NCI-H1694 (cell line): ENCODE data around the gene FSIP1.

Experiments used
- DNase-seq: peaks from one replicate; lab custom pipeline; 2025; lab: John Stamatoyannopoulos, UW

Gene FSIP1

DNA sequence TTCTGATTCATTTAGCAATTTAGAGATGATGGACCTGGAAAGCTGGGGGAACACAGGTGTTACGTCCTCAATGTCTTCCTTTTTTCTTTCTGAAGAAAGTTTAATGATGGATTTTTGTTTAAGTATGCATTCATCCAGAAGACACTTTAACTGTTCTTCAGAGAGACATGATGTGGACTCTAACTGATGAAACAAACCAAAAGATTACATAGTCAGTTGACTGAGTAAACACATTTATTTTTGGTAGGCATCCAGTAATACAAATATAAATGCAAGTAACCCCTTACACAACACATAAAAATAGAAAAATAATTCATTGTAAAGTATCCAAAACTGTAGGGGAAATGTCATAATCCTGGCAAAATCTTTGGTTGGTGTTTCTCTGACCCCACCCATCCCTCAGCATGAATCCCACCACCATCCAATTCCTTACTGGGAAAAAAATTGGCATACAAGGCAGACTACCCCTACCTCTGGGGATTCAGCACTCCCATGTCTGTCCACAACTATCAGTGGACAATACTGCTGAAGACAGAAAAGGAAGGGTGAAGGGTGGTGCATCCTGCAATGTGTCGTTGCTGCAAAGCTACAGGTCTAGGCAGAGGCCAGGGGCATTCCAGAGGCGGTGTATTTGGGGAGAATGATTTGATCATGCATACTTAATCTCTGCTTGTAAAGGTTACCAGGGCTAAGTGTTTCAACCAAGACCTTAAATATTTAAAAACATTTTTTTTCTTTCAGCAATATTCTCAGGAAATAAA, 164.4 kb downstream of the FSIP1 start:
- DNase-seq: no peak

DNA sequence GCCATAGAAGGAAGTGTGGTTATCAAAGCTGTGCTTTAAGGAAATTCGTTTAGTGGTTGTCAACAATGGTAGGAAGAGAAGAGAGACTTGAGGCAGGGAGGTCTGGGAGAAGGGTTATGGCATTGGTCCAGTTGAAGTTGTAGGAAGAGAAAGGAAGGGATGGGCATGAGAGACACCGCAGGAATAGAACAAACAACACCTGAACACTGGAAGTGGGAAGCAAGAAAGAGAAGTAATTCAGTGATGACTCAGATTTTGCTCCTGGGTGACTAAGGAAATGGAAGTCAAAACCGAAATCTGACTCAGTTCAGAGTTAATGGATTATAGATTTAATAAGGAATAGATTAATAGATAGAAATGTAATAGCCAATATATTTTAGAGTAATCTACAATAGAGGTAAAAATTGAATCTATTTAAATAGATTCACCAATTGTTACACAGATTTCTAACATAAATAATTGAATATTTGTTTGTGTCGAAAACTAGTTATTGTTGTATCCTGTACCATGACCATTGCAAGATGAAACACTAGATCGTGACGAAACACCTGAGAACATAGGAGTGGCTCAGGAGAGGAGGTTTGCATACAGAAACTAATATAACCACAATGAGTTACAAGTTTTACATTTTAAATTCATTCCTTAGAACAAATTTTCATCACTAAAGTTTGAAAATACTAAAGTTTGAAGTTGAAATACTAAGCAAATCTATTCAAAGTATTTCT, 165.7 kb downstream of the FSIP1 start:
- no peak for DNase-seq

DNA sequence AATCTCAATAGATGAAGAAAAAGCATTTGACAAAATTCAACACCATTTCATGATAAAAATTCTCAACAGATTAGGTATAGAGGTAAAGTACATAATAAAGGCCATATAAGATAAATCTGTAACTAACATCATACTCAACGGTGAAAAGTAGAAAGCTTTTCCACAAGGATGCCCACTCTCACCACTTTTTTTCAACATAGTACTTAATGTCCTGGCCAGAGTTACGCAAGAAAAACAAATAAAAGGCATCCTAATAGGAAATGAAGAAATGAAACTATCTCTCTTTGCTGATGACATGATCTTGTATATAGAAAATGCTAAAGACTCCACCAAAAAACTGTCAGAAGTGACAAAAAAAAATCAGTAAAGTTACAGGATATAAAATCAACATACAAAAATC, 168.8 kb downstream of the FSIP1 start:
- no peak for DNase-seq

DNA sequence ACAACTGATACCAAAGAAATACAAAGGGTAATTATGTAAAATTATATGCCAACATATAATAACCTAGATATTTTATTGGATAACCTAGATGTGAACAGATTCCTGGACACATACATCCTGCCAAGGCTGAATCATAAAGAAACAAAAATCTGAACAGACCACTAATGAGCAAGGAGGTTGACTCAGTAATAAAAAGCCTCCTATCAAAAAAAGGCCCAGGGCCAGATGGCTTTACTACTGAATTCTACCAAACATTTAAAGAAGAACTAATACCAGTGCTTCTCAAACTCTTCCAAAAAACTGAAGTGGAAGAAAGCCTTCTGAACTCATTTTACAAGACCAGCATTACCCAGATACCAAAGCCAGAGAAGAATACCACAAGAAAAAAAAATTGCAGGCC, 169.4 kb downstream of the FSIP1 start:
- DNase-seq: no peak

DNA sequence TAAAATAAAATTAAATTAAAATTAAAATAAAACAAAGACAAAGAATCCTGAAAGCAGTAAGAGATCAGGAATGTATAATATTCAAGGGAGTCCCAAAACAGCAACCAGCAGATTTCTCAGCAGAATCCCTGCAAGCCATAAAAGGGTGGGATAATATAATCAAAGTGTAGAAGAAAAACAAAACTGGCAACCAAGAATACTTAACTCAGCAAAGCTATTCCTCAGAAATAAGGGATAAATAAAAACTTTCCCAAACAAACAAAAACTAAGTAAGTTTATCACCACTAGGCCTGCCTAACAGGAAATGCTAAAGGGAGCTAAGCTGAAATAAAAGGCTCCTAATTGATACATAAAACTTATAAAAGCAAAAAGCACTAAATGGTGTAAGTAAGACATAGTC, 172.0 kb downstream of the FSIP1 start:
- DNase-seq: no peak

DNA sequence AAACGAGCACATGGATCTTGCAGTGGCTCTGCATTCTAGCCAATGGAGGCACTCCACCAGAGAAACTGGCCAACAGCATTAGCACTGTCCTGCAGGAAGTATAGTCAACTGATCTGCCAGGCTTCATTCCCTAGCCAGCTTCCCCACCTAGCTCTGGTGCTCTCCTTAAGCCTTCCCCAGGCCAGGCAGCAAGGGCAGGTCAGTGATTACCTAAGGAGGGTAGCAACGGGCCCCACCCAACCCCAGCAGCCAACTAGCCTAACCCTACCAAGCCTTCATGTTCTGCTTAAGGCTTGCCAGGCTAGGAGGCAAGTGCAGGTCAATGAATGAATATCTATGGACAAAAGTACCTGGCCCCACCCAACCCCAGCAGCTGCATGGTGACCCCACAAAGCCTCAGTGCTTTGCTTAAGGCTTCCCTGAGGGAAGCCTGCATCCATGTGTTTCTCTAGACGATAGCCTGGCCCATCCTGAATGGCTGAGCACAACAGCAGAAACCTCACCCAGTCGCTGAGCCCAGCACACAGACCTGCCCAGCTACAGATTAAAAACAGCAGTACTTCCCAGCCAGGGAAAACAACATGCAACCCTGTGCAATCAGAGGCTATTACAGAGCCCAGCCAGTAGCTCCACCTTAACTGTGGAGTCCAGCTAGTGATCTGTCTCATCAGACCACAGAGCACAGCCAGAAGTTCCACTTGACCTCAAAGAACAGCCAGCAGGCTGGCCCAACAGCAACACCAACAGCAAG, 173.3 kb downstream of the FSIP1 start:
- DNase-seq: no peak

DNA sequence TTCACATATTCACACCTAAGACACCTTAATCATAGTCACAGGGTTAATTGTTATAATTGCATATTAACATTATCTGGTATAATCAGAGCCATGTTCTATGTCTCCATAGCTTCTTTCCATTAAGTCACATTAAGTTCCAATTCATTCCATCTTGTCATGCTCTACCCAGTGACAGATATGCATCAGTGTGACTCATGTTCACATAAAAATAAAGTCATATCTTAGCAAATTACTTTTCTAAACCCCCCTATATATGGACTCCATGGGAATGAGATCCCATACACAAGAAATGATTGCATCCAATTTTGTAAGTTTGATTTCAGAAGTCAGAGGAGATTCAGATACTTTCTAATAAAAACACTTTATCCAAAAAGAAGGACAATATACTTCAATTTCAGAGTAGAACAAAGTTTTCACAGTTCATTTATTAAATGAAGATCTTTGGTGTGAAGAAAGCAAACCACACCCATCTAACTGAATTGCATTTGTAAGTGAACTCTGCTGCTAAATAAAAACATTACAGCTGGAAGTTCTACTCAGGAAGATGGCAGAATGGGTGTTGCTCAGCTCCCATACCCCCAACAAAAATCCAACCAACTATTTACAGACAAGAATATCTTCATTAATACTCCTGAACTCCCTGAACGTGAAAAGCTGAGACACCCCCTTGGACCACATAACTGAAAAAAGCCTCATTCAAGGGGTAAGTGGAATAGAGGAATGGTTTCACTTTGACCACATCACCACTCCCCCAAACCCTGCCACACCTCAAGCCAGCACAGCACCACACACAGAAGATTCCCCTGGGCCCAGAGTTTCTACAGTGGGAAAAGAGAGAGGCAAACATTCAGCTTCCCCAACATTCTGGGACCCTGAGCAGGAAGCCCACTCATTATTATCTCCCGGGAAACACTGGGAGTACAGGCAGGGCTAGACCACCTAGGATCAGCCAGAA, 174.2 kb downstream of the FSIP1 start:
- no peak for DNase-seq

DNA sequence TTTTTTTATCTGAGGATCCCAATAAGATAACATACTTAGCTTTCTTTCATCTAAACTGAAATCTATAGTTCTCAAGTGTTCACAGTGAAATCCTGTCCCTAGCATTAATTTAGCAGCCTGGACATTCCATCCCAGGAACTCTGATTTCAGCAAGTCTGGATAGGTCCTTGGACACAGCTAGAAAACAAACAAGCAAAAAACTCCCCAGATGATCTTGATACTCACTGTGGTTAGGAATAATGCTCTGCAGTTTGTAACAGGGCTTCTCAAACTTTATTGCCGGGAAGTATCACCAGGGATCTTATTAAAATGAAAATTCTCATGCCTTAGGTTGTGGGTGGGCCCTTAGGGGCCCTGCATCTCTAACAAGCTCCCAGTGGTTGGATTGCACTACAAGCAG, 177.5 kb downstream of the FSIP1 start:
- no peak for DNase-seq

DNA sequence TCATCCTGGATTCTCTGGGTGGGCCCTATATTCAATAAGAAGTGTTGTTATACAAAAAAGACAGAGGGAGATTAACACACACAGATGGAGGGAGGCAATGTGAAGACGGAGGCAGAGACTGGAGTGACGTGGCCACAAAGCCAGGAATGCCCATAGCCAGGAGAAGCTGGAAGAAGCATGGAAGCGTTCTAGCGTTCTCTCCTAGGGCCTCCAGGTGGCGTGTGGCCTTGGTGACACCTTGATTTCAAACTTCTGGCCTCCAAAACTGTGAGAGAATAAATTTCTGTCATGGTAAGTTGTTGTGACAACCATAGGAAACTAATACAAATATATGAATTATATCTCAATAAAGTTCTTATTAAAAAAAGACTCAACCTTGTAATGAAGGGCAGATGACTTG, 180.5 kb downstream of the FSIP1 start:
- no peak for DNase-seq

DNA sequence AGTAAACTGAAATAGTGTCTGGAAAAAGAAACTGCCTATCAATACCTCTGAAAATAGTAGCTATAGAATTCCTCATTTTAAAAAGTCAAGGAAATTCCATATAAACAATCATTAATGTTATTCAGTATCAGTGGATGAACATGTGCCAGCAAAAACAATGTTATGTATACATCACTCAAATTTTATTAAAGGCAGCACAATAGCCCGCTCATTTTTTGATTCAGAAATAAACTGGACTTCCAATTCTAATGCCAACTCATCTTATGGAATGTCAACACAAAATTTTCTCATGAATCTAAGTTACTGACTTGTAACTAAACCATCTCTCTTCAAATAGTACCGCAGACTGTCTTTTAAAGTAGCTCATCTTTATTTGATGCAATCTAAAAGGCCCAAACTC, 182.8 kb downstream of the FSIP1 start:
- DNase-seq: no peak

DNA sequence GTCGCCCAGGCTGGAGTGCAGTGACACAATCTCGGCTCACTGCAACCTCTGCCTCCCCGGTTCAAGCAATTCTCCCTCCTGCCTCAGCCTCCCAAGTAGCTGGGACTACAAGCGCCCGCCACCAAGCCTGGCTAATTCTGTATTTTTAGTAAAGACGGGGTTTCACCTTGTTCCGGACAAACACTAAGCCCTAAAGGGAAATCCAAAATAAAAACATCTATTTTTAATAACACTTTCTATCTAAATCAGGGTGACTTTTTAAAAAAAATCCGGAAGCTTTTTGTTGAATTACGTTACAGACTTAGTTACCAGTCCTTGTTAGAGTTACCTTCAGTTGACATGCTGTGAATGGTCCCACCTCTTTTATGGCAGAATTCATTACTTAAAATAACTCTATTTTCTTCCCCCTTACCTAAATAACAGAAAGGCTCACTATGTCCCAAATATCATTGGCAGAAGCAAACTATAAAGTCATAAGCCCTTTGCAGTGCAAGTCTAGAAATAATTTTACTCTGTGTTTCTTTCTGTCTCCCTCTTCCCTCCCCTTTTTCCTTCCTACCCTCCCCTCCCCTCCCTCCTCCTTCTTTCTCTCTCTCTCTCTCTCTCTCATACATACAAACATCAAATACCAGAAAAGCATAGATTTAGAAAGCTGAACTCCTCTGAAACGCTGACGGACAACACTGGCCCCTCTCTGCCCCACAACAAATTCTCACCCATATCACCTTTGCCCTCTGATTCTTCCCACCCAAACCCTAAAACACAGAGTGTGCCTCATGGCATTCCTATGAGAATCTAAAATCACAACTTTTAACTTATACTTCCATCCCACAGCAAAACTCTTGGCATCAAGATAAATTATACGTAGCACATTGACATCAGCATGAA, 183.4 kb downstream of the FSIP1 start:
- DNase-seq: no peak

DNA sequence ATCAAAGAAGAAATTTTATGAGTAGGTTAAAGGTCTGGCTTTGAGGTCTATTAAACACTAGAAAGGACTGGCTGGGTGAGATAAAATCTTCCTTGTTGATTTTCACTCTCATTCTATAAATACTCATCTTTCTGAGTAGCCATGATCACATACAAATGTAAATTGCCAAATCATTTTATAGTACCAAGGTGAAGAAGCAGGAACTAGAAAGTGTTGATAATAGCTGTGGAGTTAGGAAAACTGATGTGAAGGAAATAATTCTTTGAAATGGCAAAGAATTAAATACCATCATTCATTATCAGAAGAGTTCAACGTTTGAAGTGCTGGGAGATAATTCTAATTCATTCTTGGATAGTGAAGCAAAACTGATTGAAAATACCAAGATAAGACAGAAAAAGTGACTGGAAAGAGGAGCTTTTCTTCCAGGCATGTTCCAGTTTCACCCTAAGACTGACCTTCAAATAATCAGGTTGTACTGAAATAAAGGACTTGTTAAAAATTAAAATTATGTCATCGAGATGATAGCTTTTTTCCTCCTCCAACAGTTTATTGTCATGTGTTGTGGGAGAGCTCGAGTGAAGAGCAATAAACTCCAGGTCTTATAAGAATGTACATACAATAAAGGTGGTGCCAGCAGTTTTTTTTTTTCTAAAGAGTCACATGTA, 184.3 kb downstream of the FSIP1 start:
- DNase-seq: no peak

DNA sequence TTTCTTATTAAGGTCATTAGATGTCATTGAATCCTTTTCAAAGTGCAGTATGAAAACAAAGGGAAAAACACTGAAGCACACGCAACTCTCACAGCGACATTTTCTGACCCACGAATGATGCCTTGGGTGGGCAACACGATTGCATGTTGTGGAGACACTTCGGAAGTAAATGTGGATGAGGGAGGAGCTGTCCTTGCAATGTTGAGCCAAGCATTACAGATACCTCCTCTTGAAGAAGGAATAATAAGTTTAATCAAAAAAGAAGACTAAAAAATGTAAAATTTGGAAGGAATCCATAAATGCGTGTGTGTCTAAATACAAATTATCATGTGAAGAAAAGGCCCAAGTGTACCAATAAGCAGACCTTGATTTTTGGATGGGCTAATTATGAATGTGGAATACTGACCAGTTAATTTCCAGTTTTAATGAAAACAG, 184.9 kb downstream of the FSIP1 start:
- no peak for DNase-seq

DNA sequence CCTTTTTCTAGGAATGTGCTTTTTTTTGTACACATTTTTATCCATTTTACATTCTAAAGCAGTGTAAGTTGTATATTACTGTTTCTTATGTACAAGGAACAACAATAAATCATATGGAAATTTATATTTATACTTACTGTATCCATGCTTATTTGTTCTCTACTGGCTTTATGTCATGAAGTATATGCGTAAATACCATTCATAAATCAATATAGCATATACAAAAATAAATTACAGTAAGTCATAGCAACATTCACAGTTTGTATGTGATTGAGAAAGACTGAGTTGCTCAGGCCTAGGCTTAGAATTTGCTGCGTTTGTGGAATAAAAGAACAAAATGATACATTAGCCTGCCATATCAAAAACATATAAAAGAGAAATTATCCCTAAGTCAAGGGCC, 185.3 kb downstream of the FSIP1 start:
- no peak for DNase-seq

DNA sequence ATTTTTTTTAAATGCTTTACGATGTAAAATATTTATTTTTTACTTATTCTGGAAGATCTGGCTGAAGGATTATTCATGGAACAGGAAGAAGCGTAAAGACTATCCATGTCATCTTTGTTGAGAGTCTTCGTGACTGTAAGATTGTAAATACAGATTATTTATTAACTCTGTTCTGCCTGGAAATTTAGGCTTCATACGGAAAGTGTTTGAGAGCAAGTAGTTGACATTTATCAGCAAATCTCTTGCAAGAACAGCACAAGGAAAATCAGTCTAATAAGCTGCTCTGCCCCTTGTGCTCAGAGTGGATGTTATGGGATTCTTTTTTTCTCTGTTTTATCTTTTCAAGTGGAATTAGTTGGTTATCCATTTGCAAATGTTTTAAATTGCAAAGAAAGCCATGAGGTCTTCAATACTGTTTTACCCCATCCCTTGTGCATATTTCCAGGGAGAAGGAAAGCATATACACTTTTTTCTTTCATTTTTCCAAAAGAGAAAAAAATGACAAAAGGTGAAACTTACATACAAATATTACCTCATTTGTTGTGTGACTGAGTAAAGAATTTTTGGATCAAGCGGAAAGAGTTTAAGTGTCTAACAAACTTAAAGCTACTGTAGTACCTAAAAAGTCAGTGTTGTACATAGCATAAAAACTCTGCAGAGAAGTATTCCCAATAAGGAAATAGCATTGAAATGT, 186.1 kb downstream of the FSIP1 start:
- no peak for DNase-seq

DNA sequence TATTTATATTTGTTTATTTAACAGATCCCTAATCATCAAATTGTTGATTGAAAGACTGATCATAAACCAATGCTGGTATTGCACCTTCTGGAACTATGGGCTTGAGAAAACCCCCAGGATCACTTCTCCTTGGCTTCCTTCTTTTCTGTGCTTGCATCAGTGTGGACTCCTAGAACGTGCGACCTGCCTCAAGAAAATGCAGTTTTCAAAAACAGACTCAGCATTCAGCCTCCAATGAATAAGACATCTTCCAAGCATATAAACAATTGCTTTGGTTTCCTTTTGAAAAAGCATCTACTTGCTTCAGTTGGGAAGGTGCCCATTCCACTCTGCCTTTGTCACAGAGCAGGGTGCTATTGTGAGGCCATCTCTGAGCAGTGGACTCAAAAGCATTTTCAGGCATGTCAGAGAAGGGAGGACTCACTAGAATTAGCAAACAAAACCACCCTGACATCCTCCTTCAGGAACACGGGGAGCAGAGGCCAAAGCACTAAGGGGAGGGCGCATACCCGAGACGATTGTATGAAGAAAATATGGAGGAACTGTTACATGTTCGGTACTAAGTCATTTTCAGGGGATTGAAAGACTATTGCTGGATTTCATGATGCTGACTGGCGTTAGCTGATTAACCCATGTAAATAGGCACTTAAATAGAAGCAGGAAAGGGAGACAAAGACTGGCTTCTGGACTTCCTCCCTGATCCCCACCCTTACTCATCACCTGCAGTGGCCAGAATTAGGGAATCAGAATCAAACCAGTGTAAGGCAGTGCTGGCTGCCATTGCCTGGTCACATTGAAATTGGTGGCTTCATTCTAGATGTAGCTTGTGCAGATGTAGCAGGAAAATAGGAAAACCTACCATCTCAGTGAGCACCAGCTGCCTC, 187.1 kb downstream of the FSIP1 start:
- DNase-seq: no peak

DNA sequence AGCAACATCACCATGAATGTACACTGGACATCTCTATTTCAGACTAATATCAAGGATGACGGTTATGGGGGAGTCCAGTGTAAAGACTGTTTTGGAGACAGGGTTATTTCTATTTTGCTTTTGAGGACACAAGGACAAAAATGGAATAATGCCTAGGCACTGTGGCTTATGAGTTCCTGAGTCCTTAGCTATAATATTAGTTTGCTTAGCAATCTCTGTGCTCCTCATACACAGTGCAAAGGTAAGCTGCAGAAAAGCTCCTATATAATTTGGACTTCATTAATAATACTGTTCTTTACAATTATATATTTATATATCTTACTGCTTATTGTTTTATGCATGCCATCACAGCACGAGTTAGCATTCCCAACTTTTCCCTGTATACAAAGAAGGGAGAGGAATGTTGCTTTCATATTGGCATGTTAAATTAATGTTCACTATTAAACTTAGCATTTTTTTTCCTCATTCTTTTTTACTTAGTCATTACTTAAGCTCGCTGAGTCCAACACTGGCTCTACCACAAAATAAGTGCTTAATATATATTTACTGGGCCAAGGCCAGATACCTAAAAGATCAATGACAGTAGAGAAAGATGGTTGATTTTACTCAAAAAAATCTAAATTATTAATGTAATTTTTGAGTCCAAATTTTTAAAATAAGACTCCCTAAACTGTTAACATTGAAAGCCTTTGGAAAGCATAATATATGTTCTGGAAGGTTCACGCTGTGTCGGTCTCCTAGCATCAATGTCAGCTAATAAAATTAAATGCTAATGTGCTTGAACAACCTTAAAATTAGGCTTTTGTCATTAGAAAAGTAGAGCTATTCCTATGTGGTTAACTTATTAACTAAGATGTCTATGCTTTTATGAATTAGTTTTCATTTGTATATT, 187.9 kb downstream of the FSIP1 start:
- no peak for DNase-seq
